Mononuclear cell (primary cell): ENCODE data around the gene GSN. TPM values are rescaled to one million over a fixed set of nuclear protein-coding genes. Genes with fewer than 3 reads are reported as not detected.

Experiments used
- H3K27me3 ChIP-seq: 2 replicates; pipeline ENCODE4 v1.6.0; 2011; ENCODE audit warnings: low read length, control low read depth; ENCODE audit not compliant: insufficient read depth
- H3K4me1 ChIP-seq: 2 replicates; pipeline ENCODE4 v1.5.1; 2011; ENCODE audit warnings: mild to moderate bottlenecking, low read length, control low read depth; ENCODE audit not compliant: insufficient read depth
- H3K4me3 ChIP-seq: 2 replicates; pipeline ENCODE4 v1.5.1; 2011; ENCODE audit warnings: mild to moderate bottlenecking, low read length, moderate library complexity
- H3K9me3 ChIP-seq: 2 replicates; pipeline ENCODE4 v1.5.1; 2011; ENCODE audit warnings: low read depth, mild to moderate bottlenecking, control low read depth, low read length
- total RNA-seq: library from RNA; depleted of rRNA; stranded (reverse); fragments of >200 nt; gene quantifications from one replicate; pipeline ENCODE4 v1.2.3, GENCODE V29; 2012

Gene GSN
- 72.2 TPM for total RNA-seq

DNA sequence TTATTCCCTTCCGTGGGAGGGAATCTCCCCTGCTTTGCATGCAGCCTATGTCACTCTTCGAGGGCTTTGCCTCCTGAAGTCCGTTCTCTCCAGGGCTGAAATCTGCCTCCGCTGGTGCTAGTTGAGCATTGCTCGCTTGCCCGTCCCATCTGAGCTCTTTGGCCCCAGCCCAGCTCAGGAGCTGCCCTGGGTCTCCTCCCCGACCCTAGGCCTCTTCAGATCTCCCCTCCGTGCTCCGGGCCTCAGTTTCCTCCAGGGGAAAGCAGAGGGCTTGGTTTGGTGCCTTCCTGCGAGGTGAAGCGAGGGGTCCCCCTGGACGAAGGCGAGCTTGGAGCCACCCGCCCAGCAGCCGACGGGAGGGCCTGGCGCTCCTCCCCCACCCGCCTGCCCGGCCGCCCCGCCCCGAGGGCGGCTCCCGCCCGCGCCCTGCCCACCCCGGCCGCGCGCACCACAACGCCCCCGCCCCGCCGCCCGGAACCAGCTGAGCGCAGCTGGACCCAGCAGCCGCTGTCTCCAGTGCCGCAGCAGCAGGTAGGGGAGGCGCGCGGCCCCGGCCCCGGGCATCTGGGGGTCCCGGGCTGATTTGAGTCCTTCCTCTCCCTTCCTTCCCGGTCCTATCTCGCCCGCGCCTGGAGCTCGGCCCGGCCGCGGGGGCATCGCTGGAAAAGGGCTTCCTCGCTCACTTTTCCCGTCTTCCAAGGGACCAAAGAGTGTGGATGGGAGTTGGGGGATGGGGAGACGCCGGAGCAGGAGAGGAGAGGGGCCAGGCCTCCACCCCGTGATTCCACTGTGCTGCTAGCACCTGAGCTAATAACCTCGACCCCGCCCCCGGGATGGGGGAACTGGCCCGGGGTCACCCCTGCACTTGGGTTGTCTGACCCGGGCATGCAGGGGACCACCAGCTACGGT is at the start of gene GSN:
Gene GSN (plus strand): TSS at position 474 of the 909 bp plus-strand sequence. CDS start 33,810 bp downstream, outside the sequence.
- Histone ChIP-seq H3K9me3 (no peaks in the 10 kb centered on the region), H3K4me1 (peaks cover 72% of the 10 kb centered on the region), H3K4me3 (peak within 1 kb of the TSS; percentile 65), H3K27me3 (no peaks in the 10 kb centered on the region)

DNA sequence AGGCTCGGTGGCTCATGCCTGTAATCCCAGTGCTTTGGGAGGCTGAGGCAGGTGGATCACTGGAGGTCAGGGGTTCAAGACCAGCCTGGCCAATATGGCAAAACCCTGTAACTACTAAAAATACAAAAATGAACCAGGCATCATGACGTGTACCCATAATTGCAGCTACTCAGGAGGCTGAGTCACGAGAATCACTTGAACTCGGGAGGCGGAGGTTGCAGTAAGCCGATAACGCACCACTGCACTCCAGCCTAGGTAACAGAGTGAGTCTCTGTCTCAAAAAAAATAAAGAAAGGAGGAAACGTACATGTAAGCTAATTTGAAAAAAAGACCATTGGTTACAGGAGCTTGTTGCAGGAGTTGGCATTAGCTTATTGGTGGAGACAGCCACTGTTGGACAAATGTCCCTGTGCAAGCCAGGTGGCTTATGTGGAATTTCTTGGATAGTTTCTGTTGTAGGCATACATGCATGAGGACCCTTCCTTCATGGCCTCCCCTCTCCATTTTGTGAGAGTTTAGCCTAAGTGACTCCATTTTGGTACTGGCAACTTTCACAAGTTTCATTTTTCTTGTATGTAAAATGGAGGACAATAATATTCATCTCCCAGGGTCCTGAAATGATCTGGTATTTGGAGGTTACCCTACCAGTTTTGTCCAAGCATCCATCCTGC is 49.5 kb upstream of the GSN start:
- Histone ChIP-seq H3K4me1 (peaks cover 28% of the 10 kb centered on the region), H3K9me3 (no peaks in the 10 kb centered on the region), H3K27me3 (no peaks in the 10 kb centered on the region), H3K4me3 (no peak overlapping the region)

- Histone ChIP-seq H3K27me3 (no peaks in the 10 kb centered on the region), H3K4me1 (peaks cover 23% of the 10 kb centered on the region), H3K9me3 (no peaks in the 10 kb centered on the region), H3K4me3 (no peak overlapping the region)
Observed at GRCh38 chr9:121219530-121219929, 48.4 kb upstream of the GSN start.

- no peak overlapping the region for H3K4me3 ChIP-seq
- H3K4me1 ChIP-seq = peaks cover 21% of the 10 kb centered on the region
- H3K9me3 ChIP-seq = no peaks in the 10 kb centered on the region
- no peaks in the 10 kb centered on the region for H3K27me3 ChIP-seq
Observed at GRCh38 chr9:121220996-121221663, 46.8 kb upstream of the GSN start.

DNA sequence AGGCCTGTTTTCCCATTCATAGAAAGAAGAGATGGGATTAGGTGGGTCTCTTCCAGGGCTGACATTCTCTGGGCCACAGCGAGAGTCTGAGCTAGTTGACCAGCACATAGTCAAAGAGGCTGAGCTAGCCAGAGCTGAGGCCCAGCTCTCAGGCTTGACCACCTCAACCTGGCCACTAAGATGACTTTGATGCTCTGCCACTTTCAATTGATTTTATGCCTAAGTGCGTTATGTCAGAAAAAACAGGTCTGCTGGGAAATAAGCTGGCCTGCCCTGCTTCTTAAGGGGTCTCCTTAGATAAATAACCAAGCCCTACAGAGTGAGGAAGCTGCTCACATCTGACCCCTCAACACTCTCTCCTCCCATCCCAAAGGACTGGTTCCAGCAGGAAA is 46.3 kb upstream of the GSN start:
- Histone ChIP-seq H3K27me3 (no peaks in the 10 kb centered on the region), H3K4me3 (no peak overlapping the region), H3K4me1 (peaks cover 16% of the 10 kb centered on the region), H3K9me3 (no peaks in the 10 kb centered on the region)

- no peak overlapping the region for H3K4me3 ChIP-seq
- H3K27me3 ChIP-seq = no peaks in the 10 kb centered on the region
- peaks cover 13% of the 10 kb centered on the region for H3K4me1 ChIP-seq
- no peaks in the 10 kb centered on the region for H3K9me3 ChIP-seq
Observed at GRCh38 chr9:121222524-121223171, 45.3 kb upstream of the GSN start.

- Histone ChIP-seq H3K9me3 (no peaks in the 10 kb centered on the region), H3K4me1 (peaks cover 20% of the 10 kb centered on the region), H3K4me3 (no peak overlapping the region), H3K27me3 (no peaks in the 10 kb centered on the region)
Observed at GRCh38 chr9:121225240-121225639, 42.7 kb upstream of the GSN start.

DNA sequence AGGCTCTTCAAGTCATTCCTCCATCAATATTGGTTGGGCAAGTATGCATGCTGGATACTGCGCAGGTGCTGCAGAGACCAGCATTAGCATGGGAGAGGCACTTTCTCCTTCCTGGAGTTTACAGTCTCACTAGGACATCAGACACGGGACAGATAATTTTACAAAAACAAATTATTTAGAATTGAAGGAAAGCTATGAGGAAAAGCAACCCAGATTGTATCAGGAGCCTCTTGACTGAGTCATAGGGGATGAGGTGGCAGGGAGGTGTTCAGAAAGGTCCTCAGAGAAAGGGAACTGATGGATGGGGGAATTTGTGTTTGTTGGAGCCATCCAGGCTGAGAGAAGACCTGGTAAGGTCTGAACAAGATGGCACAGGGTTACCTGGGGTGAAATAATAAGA is 41.8 kb upstream of the GSN start:
- Histone ChIP-seq H3K4me1 (peaks cover 18% of the 10 kb centered on the region), H3K9me3 (no peaks in the 10 kb centered on the region), H3K4me3 (no peak overlapping the region), H3K27me3 (no peaks in the 10 kb centered on the region)

- no peaks in the 10 kb centered on the region for H3K27me3 ChIP-seq
- no peak overlapping the region for H3K4me3 ChIP-seq
- H3K9me3 ChIP-seq = no peaks in the 10 kb centered on the region
- peaks cover 10% of the 10 kb centered on the region for H3K4me1 ChIP-seq
Observed at GRCh38 chr9:121227862-121228261, 40.1 kb upstream of the GSN start.

GRCh38 chr9:121230256-121230655 is 37.7 kb upstream of the GSN start:
- Histone ChIP-seq H3K9me3 (no peaks in the 10 kb centered on the region), H3K4me1 (peaks cover 30% of the 10 kb centered on the region), H3K4me3 (no peak overlapping the region), H3K27me3 (no peaks in the 10 kb centered on the region)

DNA sequence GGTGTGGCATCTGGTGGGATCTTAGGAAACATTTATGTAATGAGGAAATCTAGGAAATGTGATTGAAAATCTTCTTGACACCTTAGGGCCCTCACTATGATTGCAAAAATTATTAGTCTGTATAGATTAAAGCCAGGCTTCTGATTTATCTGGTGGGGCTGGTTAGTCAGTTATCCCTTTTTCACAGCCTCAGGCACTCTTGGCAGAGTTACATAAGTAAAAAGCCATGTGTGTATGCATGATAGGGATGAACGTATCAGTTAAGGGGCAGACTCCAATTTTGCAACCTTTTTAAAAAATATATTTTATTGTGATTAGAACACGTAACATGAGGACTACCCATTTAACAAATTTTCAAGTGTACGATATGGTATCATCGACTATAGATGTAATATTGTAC is 35.7 kb upstream of the GSN start:
- H3K9me3 ChIP-seq = no peaks in the 10 kb centered on the region
- no peak overlapping the region for H3K4me3 ChIP-seq
- H3K4me1 ChIP-seq = peaks cover 30% of the 10 kb centered on the region
- H3K27me3 ChIP-seq = no peaks in the 10 kb centered on the region

GRCh38 chr9:121233906-121234831 is 33.8 kb upstream of the GSN start:
- no peak overlapping the region for H3K4me3 ChIP-seq
- no peaks in the 10 kb centered on the region for H3K9me3 ChIP-seq
- no peaks in the 10 kb centered on the region for H3K27me3 ChIP-seq
- peaks cover 30% of the 10 kb centered on the region for H3K4me1 ChIP-seq

GRCh38 chr9:121234832-121235161 is 33.2 kb upstream of the GSN start:
- H3K4me3 ChIP-seq = no peak overlapping the region
- H3K27me3 ChIP-seq = no peaks in the 10 kb centered on the region
- no peaks in the 10 kb centered on the region for H3K9me3 ChIP-seq
- H3K4me1 ChIP-seq = peaks cover 30% of the 10 kb centered on the region

GRCh38 chr9:121235512-121235911 is 32.5 kb upstream of the GSN start:
- H3K27me3 ChIP-seq = no peaks in the 10 kb centered on the region
- H3K9me3 ChIP-seq = no peaks in the 10 kb centered on the region
- no peak overlapping the region for H3K4me3 ChIP-seq
- H3K4me1 ChIP-seq = peaks cover 26% of the 10 kb centered on the region
